ENCODE data around the gene IFNA10.
"Not testable (repeated sequence)": the region's sequence is repeated elsewhere in the genome, so short reads cannot be mapped to it uniquely, and the experiment has no call there.

The IFNA10 gene

DNA sequence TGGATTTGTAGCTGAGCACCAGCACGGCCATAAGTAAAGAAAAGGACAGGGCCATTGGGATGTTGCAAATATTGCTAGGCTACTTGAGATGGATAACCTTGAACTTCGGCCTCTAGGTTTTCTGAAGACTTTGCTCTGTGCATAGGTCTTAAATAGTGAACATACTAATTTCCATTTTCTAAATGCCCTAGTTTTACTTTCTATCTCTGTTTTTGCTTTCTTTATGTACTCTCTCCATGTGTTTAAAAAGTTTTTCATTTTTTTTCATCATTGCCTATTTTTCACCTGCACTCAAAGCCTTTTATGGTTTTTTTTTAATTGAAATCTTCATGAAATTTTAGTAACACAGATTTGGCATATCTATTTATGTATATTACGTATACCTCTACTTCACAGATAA, at the start of gene IFNA10:
IFNA10 (minus strand) TSS at position 101 of the 400 bp plus-strand sequence; CDS start at position 55, 46 bp downstream.
- not testable (repeated sequence) for DNase-seq (ENCODE audit: low read depth in 3 of 3)

DNA sequence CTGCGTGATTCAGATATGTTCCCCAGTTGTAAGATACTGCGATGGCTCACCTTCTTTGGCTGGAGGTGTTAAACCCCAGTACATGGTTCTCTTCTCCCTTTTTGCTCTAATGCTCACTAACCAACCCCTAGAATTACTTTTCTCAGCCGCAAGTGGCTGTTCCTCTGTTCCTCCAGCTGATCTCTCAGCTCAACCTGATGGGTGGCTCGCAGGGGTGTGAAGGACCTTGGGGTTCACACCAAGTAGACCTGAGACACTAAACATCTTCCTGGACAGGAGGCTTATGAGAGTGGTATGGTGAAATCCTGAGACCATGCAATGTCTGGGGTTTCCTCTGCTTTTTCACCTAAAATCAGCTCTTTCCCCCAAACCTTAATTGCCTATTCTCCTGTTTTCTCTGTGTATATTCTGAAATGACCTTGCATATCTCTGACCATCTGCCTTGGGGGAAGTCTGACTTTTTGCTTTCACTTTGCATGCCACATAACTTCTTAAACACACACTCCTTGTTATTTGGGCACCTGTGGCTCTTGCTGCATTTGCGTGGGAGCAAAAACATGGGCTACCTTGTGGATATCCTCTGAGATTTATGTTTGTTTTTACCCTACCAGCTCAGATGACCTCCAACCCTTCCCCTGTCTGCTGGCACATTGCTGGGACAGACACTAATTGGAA, 48.7 kb upstream of the IFNA10 start:
- DNase-seq (ENCODE audit: low read depth in 3 of 3), result no peak

DNA sequence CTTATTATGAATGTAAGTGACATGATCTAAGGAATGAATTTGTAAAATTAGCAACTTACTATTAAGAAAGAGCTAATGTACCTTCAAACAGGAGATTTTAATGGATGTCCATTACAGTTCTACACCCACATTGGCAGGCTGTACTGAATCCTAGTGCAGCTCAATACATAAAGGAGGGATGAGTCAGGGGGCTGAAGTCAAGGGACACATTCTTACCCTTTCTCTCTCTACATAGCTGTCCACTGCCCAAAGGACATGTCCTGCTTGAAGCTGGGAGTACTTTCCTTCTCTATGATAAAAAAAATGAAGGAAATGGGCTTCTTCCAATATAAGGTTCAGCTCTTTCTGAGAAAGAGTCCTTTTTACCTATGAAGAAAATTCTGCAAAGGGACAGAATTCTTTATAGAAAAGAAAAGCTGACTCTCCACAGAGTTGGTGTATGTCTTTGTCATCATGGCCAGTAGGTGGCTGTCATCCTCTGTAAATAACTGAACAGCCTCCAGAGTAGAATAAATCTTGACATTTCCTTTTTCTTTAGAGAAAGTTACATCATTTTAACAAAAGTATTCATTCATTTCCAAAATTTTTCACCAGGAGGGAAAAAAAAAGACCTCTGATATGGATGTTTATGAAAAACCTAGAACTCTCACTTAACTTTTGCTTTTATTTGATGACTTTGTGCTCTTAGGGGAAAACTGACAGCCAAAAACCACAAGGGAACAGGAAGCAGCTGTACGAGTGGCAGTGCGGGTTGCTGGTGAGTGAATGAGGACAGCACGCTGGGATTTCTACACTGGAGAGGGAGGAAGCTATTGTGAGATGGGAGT, 46.0 kb upstream of the IFNA10 start:
- no peak for DNase-seq (ENCODE audit: low read depth in 3 of 3)

DNA sequence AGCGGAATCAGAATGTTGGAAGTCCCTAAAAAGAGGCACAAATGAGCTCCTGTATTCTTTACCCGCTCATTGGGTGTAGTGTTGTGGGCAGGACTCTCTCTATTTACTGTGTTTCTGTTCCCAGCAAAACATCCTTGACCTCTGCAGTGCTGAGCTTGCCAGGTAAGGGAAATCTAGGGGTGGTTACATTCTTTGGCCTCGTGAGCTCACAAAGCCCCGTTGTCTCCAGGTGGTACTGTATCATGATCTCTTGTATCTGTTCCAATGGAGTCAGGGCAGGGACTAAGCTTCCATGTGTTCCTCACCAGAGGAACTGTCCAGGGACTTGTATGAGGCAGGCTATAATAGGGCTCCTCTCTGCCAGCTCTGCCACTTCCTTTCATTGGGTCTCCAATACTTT, 44.7 kb upstream of the IFNA10 start:
- DNase-seq (ENCODE audit: low read depth in 3 of 3), result no peak

DNA sequence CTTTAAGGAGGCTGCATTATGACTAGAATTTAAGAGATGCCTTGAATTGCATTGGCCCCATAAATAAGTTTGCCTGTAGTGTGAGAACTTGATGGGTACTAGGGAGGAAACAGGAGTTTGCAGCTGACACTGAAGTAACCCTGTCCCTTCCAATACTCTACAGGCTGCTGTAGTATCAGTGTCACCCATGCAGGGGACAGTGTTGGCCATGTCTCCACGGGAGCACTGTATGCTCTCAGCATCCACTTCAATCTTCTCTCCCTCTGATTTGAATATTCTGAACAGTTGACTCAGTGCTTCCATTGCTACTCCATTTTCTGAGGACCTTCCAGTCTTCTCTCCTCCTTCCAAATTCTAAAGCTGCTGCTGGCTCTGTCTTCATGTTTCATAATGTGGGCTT, 44.2 kb upstream of the IFNA10 start:
- no peak for DNase-seq (ENCODE audit: low read depth in 3 of 3)

DNA sequence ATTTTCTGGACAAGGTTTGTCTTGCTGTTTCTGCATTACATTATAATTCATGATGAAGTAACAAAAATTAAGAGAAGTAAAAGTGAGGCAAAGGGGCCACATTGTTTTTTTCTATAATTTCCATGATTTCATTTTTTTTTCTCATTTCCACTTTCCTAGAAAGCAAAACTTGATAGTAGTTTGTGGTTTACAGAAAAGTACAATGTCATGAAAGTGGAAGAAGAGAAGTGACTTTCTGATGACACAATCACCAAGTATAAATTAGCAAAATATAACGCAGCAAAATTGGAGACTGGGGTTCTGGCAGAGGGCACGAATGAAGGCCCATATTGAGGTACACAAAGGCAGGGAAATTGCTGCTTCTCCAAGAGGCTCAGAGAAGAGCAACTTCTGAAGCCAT, 37.9 kb upstream of the IFNA10 start:
- DNase-seq (ENCODE audit: low read depth in 3 of 3), result no peak

DNA sequence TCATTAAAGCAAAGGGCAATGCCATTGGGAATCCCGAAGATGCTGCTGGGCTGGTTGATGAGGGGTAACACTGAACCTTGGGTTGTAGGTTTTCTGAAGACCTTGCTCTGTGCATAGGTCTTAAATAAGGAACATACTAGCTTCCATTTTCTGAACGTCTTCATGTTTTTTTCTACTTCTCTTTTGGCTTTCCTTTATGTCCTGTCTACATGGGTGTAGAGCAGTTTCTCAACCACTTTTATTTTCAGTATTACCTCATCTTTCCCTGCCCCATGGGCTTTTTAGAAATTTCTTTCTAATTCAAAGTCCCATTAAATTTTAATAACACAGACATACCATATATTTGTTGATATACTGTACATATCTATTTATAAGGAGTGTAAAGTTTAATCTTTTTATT, 33.0 kb upstream of the IFNA10 start, which contains the start of gene IFNA14:
IFNA14 (minus strand) TSS at position 95 of the 400 bp plus-strand sequence; CDS start at position 25, 70 bp downstream.
- no peak for DNase-seq (ENCODE audit: low read depth in 3 of 3)

DNA sequence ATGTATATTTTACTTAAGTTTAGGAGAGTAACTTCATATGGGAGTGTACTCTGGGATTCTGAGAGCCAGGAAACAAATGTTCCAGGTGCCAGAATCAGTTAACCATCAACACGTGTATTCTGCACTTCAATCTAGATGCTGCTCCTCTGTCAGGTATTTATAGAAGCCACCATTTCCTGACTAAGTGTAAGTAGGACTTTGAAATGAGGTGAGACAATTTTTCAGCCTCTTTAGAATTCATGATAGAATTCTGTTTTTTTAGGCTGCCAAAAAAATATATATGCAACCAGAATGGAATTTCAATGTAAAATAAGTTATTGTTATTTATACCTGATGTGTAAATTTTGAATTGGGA, 29.4 kb upstream of the IFNA10 start:
- DNase-seq (ENCODE audit: low read depth in 3 of 3), result not testable (repeated sequence)

DNA sequence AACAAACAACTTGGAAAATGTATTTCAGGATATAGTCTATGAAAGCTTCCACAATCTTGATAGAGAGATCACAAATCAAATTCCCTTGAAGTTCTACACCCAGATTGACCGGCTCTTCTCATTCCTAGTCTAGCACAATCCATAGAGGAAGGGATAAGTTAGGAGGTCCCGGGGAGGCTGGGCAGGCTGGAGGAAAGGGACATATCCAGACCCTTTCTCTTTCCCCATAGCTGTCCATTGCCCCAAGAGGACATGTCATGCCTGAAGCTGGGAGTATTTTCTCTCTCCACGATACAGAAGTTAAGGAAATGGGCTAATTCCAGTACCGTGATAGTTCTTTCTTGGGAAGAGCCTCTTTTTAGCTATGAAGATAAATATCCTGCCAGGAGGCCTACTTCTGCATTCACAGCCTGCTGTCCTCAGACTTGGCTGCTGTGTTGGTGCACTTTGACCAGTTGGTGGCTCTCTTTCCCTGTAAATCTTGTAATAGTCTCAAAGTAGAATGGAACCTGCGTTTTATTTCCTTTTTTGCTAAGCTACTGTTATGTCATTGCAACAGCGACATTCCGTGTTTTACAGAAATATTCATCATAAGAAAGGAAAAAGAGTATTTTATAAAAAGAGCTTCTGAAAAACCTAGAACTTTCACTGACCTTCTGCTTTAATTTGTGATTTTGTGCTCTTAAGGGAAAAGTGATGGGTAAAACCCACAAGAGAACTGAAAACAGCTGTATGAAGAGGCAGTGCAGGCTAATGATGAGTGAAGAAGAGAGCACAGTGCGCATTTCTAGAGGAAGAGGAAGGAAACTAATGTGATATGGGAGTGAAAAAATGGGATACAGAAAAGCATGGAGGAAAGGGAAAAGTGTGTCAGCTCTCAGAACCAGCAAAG, 28.8 kb upstream of the IFNA10 start:
- not testable (repeated sequence) for DNase-seq (ENCODE audit: low read depth in 3 of 3)

DNA sequence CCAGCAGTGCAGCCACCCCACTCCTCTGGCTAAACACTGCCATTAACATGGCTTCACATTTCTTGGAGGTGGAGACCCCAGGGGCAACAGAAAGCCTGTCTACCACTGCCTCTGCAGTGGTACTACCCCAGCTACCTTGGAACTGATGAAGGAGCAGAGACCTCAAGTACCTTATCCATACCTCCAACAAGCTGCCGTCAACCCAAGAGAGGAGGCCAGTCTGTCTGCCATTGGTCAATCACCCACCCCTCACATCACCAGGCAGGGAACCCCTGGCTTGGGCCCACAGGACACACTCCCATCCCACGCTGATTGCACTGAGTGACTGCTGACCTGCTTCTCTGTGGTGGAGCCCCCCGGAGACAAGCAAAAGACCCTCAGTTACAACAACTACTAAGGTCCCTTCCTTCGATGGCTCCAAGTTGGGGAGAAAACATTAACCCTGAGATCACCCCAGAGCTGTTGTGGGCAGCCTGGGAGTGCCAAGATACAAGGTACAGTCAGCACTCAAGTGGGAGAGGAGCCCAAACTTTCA, 27.3 kb upstream of the IFNA10 start:
- no peak for DNase-seq (ENCODE audit: low read depth in 3 of 3)

DNA sequence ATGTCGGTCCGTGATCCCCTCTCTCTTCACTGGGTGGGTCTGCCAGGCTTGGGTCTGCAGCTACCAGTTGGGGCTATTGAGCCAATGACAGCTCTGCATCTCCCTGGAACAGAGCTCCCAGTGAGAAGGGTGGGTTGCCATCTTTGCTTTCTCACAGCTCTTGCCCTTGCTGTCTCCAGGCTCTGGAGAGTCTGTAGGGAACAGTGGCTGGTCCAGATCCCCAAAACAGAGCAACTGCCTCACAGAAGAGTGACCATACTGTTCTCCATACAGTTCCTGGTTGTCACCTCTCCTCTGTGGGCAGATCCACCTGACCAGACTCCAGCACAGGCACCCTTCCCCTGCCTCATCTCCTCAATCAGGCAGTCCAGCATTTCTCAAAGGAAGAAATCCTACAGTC, 26.3 kb upstream of the IFNA10 start:
- no peak for DNase-seq (ENCODE audit: low read depth in 3 of 3)

DNA sequence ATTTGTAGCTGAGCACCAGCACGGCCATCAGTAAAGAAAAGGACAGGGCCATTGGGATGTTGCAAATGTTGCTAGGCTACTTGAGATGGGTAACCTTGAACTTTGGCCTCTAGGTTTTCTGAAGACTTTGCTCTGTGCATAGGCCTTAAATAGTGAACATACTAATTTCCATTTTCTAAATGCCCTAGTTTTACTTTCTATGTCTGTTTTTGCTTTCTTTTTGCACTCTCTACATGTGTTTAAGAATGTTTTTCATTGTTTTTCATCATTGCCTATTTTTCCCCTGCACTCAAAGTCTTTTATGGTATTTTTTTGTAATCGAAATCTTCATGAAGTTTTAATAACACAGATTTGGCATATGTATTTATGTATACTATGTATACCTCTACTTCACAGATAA, 21.2 kb upstream of the IFNA10 start, which contains the start of gene IFNA17:
IFNA17 (minus strand) TSS at position 101 of the 400 bp plus-strand sequence; CDS start at position 52, 49 bp downstream.
- DNase-seq (ENCODE audit: low read depth in 3 of 3), result no peak

DNA sequence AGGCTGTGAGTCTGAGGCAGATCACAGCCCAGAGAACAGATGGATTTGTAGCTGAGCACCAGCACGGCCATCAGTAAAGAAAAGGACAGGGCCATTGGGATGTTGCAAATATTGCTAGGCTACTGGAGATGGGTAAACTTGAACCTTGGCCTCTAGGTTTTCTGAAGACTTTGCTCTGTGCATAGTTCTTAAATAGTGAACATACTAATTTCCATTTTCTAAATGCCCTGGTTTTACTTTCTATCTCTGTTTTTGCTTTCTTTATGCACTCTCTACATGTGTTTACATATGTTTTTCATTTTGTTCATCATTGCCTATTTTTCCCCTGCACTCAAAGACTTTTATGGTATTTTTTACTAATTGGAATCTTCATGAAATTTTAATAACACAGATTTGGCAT, 10.3 kb upstream of the IFNA10 start, which contains the start of gene IFNA16:
IFNA16 (minus strand) TSS at position 101 of the 400 bp plus-strand sequence; CDS start at position 95, 6 bp downstream.
- DNase-seq (ENCODE audit: low read depth in 3 of 3), result not testable (repeated sequence)

DNA sequence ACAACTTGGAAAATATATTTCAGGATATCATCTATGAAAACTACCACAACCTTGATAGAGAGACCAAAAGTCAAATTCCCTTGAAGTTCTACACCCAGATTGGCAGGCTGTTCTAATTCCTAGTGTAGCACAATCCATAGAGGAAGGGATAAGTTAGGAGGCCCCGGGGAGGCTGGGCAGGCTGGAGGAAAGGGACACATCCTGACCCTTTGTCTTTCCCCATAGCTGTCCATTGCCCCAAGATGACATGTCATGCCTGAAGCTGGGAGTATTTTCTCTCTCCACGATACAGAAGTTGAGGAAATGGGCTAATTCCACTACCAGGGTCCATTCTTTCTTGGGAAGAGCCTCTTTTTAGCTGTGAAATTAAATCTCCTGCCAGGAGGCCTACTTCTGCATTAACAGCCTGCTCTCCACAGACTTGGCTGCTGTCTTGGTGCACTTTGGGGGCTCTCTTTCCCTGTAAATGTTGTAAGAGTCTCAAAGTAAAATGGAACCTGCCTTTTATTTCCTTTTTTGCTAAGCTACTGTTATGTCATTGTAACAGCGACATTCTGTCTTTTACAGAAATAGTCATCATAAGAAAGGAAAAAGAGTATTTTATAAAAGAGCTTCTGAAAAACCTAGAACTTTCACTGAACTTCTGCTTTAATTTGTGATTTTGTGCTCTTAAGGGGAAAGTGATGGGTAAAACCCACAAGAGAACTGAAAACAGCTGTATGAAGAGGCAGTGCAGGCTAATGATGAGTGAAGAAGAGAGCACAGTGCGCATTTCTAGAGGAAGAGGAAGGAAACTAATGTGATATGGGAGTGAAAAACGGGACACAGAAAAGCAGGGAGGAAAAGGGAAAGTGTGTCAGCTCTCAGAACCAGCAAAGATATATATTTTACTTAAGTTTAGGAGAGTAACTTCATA, 6.7 kb upstream of the IFNA10 start:
- not testable (repeated sequence) for DNase-seq (ENCODE audit: low read depth in 3 of 3)

DNA sequence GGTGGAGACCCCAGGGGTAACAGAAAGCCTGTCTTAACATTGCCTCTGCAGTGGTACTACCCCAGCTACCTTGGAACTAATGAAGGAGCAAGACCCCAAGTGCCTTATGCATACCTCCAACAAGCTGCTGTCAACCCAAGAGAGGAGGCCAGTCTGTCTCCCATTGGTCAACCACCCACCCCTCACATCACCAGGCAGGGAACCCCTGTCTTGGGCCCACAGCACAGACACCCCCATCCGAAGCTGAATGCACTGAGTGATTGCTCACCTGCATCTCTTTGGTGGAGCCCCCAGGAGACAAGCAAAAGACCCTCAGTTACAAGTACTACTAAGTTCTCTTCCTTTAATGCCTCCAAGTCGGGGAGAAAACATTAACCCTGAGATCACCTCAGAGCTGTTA, 5.2 kb upstream of the IFNA10 start:
- not testable (repeated sequence) for DNase-seq (ENCODE audit: low read depth in 3 of 3)

DNA sequence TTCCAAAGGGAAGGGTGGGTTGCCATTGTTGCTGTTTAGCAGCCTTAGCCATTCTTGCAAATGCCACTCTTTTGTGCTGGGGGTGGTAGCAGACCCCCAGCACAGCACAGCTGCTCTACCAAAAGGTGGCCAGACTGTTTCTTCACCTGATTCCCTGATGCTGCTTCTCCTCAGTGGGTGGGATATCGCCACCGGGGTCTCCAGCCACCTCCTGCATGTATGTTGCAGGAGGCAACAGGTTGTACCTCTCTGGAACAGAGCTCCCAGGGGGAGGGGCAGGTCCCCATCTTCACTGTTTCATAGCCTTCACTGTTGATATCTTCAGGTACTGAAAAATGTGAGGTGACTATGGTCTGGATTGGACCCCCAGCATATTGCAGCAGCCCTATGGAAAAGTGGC, 3.8 kb upstream of the IFNA10 start:
- DNase-seq (ENCODE audit: low read depth in 3 of 3), result not testable (repeated sequence)

DNA sequence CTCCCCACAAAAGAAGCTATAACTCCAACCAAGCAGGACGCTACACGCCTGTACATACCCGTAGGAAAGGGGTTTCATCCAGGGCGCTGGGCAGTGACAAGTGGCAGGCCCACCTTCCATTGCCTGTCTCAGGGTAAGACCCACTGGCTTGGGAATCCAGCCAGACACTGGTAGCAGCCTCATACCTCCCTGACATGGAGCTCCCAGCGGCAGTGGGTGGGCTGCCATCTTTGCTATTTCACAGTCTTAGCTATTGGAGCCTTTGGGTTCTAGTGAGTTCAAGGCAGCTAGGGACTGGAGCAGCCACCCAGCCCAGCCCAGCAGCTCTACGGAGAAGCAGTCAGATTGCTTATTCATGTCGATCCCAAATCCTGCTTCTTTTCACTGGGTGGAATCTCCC, 3.4 kb upstream of the IFNA10 start:
- no peak for DNase-seq (ENCODE audit: low read depth in 3 of 3)

DNA sequence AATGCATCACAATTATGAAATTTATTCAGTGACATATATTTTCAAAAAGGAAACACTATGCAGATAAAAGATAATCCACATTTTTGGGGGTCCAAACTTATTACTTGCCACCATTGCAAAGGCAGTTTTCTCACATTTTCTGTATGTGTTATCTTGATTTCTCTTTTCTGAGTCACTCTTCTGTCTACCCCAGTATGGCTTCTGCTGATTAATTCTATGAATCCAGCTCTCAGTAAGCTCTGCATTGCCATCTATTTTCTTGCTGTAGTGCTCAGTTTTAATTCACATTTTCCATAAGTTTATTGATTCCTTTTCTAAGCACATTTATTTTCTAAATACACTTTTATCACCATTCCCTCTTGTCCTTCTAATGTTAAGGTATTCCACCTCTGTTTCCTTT, 1.7 kb downstream of the IFNA10 start:
- no peak for DNase-seq (ENCODE audit: low read depth in 3 of 3)

DNA sequence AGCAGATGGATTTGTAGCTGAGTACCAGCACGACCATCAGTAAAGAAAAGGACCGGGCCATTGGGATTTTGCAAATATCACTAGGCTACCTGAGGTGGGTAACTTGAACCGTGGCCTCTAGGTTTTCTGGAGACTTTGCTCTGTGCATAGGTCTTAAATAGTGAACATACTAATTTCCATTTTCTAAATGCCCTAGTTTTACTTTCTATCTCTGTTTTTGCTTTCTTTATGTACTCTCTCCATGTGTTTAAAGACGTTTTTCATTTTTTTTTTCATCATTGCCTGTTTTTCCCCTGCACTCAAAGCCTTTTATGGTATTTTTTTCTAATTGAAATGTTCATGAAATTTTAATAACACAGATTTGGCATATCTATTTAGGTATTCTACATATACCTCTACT, 4.8 kb downstream of the IFNA10 start, which contains the start of gene IFNA7:
IFNA7 (minus strand) TSS at position 101 of the 400 bp plus-strand sequence; CDS start at position 61, 40 bp downstream.
- not testable (repeated sequence) for DNase-seq (ENCODE audit: low read depth in 3 of 3)
